Mucosa of descending colon (tissue), 3 donors: ENCODE results near the gene SEC14L5. TPM values are rescaled to one million over a fixed set of nuclear protein-coding genes. Genes with fewer than 3 reads are reported as not detected.

Source experiments
- ATAC-seq: fragments of 200-7000 bp; cut with Tn5 transposase; one replicate; pipeline ENCODE4 v1.9.1; 2020; ENCODE audit warnings: mild to moderate bottlenecking, moderate library complexity
- DNase-seq, 3 donors: peaks; one replicate each; pipeline ENCODE4 v3.0.0-alpha.2; 2020
- H3K36me3 ChIP-seq: fragments of 200-600 bp; one replicate; pipeline ENCODE4 v1.8.0; 2021; ENCODE audit warnings: low read depth, mild to moderate bottlenecking
- H3K4me1 ChIP-seq: fragments of 200-600 bp; one replicate; pipeline ENCODE4 v1.8.0; 2021; ENCODE audit warnings: low read depth, mild to moderate bottlenecking
- H3K4me3 ChIP-seq: fragments of 200-600 bp; one replicate; pipeline ENCODE4 v1.8.0; 2021; ENCODE audit warnings: mild to moderate bottlenecking
- H3K9me3 ChIP-seq: fragments of 200-600 bp; one replicate; pipeline ENCODE4 v1.8.0; 2021; ENCODE audit warnings: mild to moderate bottlenecking
- CTCF ChIP-seq: fragments of 200-600 bp; IDR thresholded peaks from one replicate; pipeline ENCODE4 v1.8.0; 2022; ENCODE audit warnings: antibody characterized with exemption, mild to moderate bottlenecking
- intact Hi-C, 2 donors: fragments of 100-400 bp; cut with DNase I in 1 of 2; cut with micrococcal nuclease in 1 of 2; formaldehyde crosslinking; loops; one replicate each; pipeline versions ENCODE4 v1.11.0 to v1.11.1; 2022; cut with DNase I, micrococcal nuclease
- total RNA-seq, 3 donors: library from RNA; stranded (reverse); fragmentation: NEBNext Ultra II Directional in 2 of 3; extraction: Animal tissue kit (Norgen Biotek cat#: 25700) in 2 of 3; gene quantifications; one replicate each; pipeline versions ENCODE4 v1.2.1 to v1.2.4, GENCODE V29; 2021 to 2023
- donor health status: DM: no; HTN: no; CAD: no; lungs with moderate emphysema.
- donor health status: DM: no; HTN: no; CAD: no.
- donor health status: DM: no; HTN: yes; CAD: no.

The SEC14L5 gene
- total RNA-seq, 3 donors from 2014 or later = 1.3 to 1.6 (median 1.4) TPM

DNA sequence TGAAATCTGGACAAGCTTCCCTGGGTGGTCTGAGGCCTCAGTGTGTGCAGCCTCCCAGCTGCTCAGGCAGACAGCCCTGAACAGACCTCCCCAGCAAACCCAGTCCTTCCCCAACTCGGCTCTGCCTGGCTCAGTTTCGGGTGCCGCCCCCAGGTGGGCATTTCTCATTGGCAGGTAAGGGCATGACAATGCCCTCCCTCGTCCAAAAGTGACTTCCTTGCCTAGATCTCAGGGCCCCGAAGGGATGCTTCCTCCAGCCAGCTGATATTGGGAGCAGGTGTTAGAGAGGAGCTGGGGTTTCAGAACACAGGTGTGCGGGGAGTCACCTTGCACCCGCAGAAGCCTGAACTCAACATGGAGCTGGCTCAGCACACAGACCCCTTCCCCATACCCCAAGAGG lies 17.4 kb upstream of the SEC14L5 start:
- peaks cover 21% of the 10 kb centered on the region for H3K4me1 ChIP-seq
- ATAC-seq = no peak
- no peak for DNase-seq
- H3K9me3 ChIP-seq = no peaks in the 10 kb centered on the region
- H3K36me3 ChIP-seq = no peaks in the 10 kb centered on the region
- no peak overlapping the region for H3K4me3 ChIP-seq
- TF ChIP-seq CTCF = no peak
- intact Hi-C loops = no loop called here

DNA sequence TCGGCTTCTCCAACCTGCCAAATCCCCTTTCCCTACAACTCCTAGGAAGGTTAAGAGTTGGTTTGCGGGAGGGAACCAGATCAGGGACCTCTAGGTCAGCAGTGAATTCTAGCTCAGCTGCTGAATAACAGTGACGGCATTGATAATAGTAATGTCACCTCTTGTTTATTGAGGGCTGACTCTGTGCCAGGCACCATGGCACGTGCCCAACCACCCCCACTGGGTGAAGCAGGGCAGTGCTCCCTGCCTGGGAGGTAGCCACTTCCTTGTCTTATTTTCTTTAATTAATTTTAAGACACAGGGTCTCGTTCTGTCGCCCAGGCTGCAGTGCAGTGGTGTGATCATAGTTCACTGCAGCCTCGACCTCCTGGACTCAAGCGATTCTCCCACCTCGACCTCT lies 15.6 kb upstream of the SEC14L5 start:
- intact Hi-C loops = no loop called here
- ATAC-seq (no peak), DNase-seq (no peak)
- no peaks in the 10 kb centered on the region for H3K9me3 ChIP-seq
- H3K4me1 ChIP-seq = peaks cover 21% of the 10 kb centered on the region
- H3K4me3 ChIP-seq = no peak overlapping the region
- H3K36me3 ChIP-seq = no peaks in the 10 kb centered on the region
- no peak for TF ChIP-seq CTCF

GRCh38 chr16:4944333-4945281 lies 13.5 kb upstream of the SEC14L5 start:
- H3K4me3 ChIP-seq = no peak overlapping the region
- intact Hi-C loops = no loop called here
- peaks cover 15% of the 10 kb centered on the region for H3K4me1 ChIP-seq
- H3K9me3 ChIP-seq = no peaks in the 10 kb centered on the region
- H3K36me3 ChIP-seq = no peaks in the 10 kb centered on the region
- ATAC-seq (peak; percentile 84), DNase-seq (peak; percentile 74 to 87 (median 84))
- TF ChIP-seq CTCF = no peak

DNA sequence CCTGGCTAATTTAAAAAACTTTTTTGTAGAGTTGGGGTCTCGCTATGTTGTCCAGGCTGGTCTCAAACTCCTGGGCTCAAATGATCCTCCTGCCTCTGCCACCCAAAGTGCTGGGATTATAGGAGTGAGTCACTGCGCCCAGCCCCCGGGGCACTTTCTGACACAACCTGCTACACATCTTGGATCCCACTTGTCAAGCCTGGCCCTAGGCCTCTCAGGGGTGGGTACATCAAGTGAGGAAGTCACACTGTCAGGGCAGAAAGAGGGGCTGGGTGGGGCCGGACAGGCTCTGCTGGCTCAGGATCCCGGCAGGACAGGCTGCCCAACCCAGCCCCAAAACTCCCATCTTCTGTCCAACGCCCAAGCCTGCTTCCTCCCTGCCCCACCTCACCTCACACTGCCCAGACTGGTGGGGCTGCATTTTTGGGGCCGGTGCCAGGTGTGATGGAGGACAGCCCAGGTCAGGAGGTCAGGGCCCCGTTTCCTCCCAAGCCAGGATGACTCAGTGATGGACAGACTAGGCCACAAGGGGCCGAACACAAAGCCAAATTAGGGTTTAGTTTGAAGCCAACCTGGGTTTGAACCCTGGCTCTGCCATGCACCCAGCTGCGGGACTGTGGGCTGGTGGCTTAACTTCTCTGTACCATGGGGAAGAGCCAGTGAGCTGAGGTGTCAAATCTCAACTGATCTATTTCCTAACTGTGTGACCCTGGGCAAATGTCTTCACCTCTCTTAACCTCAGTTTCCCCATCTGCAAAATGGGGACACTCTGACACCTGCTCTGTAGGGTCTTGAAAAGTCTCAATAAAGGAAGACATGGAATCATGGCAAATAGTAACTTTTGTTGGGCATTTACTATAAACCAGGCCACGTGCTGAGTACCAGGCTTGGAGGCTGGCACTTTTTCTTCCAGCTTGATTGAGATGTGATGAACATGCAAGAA lies 12.3 kb upstream of the SEC14L5 start:
- intact Hi-C loops = no loop called here
- ATAC-seq (peak; percentile 14), DNase-seq (peak in 2 of 3 donors; percentile 43 to 60)
- TF ChIP-seq CTCF = no peak
- no peak overlapping the region for H3K4me3 ChIP-seq
- H3K4me1 ChIP-seq = peaks cover 15% of the 10 kb centered on the region
- H3K9me3 ChIP-seq = no peaks in the 10 kb centered on the region
- no peaks in the 10 kb centered on the region for H3K36me3 ChIP-seq

DNA sequence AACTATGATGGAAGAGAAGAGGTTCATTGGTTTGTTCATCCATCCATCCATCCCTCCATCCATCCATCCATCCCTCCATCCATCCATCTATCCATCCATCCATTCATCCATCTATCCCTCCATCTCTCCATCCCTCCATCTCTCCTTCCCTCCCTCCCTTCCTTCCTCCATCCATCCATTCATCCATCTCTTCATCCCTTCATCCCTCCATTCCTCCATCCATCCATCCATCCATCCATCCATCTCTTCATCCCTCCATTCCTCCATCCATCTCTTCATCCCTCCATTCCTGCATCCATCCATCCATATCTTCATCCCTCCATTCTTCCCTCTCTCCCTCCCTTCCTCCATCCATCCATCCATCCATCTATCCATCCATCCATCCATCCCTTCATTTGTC lies 11.2 kb upstream of the SEC14L5 start:
- intact Hi-C loops = no loop called here
- H3K4me1 ChIP-seq = peaks cover 15% of the 10 kb centered on the region
- H3K36me3 ChIP-seq = no peaks in the 10 kb centered on the region
- no peak for TF ChIP-seq CTCF
- DNase-seq = no peak
- ATAC-seq = no peak
- H3K4me3 ChIP-seq = no peak overlapping the region
- H3K9me3 ChIP-seq = no peaks in the 10 kb centered on the region
